Ovary (tissue), 9 donors: ENCODE measurements around the gene EEF1AKMT3. TPM values are rescaled to one million over a fixed set of nuclear protein-coding genes. Genes with fewer than 3 reads are reported as not detected.

Source experiments
- DNase-seq, 5 donors: peaks; one replicate each; pipeline ENCODE4 v3.0.0-alpha.2; 2019 to 2020
- H3K27ac ChIP-seq, 2 donors: fragments of 200-600 bp; one replicate each; pipeline versions ENCODE4 v1.5.1 to v1.8.0; 2019 to 2022
- H3K27me3 ChIP-seq: fragments of 200-600 bp; one replicate; pipeline ENCODE4 v1.8.0; 2022
- H3K36me3 ChIP-seq: fragments of 200-600 bp; sonication (generic); one replicate; pipeline ENCODE4 v1.5.1; 2019
- H3K4me1 ChIP-seq: one replicate; pipeline ENCODE4 v1.8.1; 2013; ENCODE audit warnings: mild to moderate bottlenecking, moderate library complexity; ENCODE audit not compliant: insufficient read depth
- H3K4me3 ChIP-seq: fragments of 200-600 bp; sonication (generic); one replicate; pipeline ENCODE4 v1.5.1; 2017
- H3K9me3 ChIP-seq, 2 donors: fragments of 200-600 bp in 1 of 2; sonication (generic) in 1 of 2; one replicate each; pipeline versions ENCODE4 v1.5.1 to v1.8.1; 2013 to 2019; ENCODE audit warnings: mild to moderate bottlenecking in 1 of 2, moderate library complexity in 1 of 2
- EP300 ChIP-seq: sonication (generic); formaldehyde crosslinking; IDR thresholded peaks from one replicate; pipeline ENCODE4 v1.6.1; 2017; ENCODE audit warnings: antibody characterized with exemption
- POLR2A ChIP-seq: fragments of 450-650 bp; IDR thresholded peaks from one replicate; pipeline ENCODE4 v1.6.1; 2017; ENCODE audit warnings: antibody characterized with exemption, mild to moderate bottlenecking, moderate library complexity
- WGBS, 3 donors: extraction: QIAGEN DNeasy Blood & Tissue Kit in 1 of 3; methylation state at CpG; one replicate each; pipeline versions ENCODE4 v1.1.5 to v1.1.7; 2013 to 2017; 5-methylcytosine and 5-hydroxymethylcytosine counted together
- intact Hi-C, 4 donors: fragments of 100-400 bp; cut with DNase I; formaldehyde crosslinking; loops; one replicate each; pipeline versions ENCODE4 v1.11.0 to v1.15.1; 2022 to 2023
- polyA plus RNA-seq, 2 donors: library from polyadenylated mRNA; stranded (reverse); fragments of 200-250 nt in 1 of 2; fragments of 350-450 nt in 1 of 2; fragmentation: Illumina TruSeq in 1 of 2; extraction: RNeasy Lipid Tissue Mini Kit (QIAGEN cat#74804) in 1 of 2; gene quantifications; one replicate each; pipeline ENCODE4 v1.2.3, GENCODE V29; 2013 to 2014
- total RNA-seq, 7 donors: library from RNA; depleted of rRNA in 2 of 7; stranded (reverse); fragments of >200 nt in 2 of 7; fragmentation: NEBNext Ultra II Directional in 3 of 7; extraction: Animal tissue kit (Norgen Biotek cat#: 25700) in 3 of 7; gene quantifications; one replicate each; pipeline versions ENCODE4 v1.1.0 to v1.2.4, GENCODE V29; 2016 to 2023
- TF ChIP-seq, protein P1 (sequence below), 3 donors: fragments of 450-650 bp in 2 of 3; fragments of 200-600 bp in 1 of 3; IDR thresholded peaks; one replicate each; pipeline versions ENCODE4 v1.5.1 to v1.8.0; 2016 to 2022; ENCODE audit warnings: antibody characterized with exemption in 3 of 3, mild to moderate bottlenecking in 1 of 3
- donor health status: DM: no; HTN: no; CAD: no; lungs with moderate emphysema.
- donor health status: DM: no; HTN: no; CAD: no.
- donor health status: Bipolar disorder and iron deficiency.
- donor health status: DM: yes; HTN: yes; CAD: no.
- donor health status: DM: no; HTN: no; CAD: no.
- donor health status: DM: yes; HTN: yes; CAD: no.

The EEF1AKMT3 gene
- total and polyA plus RNA-seq, 9 donors: 10.4 to 18.0 (median 15.0) TPM

DNA sequence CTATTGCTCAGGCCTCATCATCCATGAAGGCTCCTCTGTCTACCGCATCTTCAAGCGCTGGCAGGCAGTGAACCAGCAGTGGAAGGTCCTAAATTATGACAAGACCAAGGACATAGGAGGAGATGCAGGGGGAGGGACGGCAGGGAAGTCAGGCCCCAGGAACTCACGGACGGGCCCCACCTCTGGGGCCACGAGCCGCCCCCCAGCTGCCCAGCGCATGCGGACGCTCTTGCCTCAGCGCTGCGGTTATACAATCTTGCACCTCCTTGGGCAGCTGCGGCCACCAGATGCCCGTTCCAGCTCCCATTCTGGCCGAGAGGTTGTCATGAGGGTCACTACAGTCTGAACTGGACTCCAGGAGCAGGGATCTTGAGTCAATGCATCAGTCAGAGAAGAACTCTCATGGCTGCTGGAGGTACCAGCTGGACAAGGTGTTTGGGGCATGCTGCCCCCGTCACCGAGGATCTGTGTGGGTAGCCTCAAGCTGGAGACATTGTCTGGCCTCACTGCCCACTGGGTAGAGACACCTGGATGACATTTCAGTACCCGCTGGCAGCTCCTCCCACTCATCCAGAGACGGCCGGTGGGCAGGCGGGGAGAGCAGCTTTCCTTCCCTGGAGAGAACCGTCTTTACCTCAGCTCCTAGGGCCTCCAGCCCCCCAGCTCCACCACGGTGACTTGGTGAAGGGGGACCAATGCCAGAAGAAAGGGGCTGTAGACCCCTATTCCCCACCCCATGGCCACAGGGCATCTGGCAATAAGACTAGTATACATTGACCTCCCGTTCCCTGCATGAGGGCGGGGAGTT lies 13.7 kb upstream of the EEF1AKMT3 start:
- Histone ChIP-seq H3K4me3 (no peak overlapping the region), H3K27me3 (no peaks in the 10 kb centered on the region), H3K27ac (no peak overlapping the region), H3K9me3 (peaks cover 0 to 10% of the 10 kb centered on the region in 2 donors), H3K4me1 (peaks cover 6% of the 10 kb centered on the region), H3K36me3 (no peaks in the 10 kb centered on the region)
- TF ChIP-seq, protein P1, sequence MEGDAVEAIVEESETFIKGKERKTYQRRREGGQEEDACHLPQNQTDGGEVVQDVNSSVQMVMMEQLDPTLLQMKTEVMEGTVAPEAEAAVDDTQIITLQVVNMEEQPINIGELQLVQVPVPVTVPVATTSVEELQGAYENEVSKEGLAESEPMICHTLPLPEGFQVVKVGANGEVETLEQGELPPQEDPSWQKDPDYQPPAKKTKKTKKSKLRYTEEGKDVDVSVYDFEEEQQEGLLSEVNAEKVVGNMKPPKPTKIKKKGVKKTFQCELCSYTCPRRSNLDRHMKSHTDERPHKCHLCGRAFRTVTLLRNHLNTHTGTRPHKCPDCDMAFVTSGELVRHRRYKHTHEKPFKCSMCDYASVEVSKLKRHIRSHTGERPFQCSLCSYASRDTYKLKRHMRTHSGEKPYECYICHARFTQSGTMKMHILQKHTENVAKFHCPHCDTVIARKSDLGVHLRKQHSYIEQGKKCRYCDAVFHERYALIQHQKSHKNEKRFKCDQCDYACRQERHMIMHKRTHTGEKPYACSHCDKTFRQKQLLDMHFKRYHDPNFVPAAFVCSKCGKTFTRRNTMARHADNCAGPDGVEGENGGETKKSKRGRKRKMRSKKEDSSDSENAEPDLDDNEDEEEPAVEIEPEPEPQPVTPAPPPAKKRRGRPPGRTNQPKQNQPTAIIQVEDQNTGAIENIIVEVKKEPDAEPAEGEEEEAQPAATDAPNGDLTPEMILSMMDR (IDR thresholded peaks at IDR 0.05): no peak
- TF ChIP-seq POLR2A (no peak), EP300 (no peak)
- DNase-seq: no peak
- intact Hi-C loops: no loop called here
- 90 to 93% (median 92%) methylated on average over 23 to 25 of the region's 25 CpGs for WGBS, 3 donors

DNA sequence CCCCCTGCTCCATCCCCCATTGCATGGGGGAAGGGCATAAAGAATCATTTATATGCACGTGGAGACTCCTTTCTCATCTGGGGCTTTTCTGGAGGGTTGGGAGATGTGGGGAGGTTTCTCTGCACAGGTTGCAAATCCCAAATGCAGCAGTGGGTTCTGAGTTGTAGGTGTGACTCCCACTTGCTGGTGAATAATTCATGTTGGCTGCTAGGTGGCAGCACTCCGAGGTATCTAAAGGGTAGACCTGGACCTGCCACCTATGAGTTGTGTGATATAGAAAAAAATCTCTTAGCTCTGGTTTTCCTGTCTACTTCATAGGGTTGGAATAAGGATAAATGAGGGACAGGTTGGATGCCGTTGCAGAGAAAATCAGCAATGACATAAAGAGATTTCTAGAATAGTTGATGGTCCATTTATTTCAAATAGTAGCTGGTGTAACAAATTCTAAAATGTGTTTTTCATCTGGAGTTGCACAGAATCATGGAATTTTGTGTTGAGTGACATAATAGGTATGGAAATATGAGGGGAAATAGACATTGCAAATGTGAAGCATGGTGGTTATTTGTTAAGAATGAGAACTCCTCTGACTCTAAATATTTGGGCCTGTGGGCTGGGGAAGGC lies 12.9 kb upstream of the EEF1AKMT3 start:
- no peak for DNase-seq
- Histone ChIP-seq H3K9me3 (peaks cover 0 to 10% of the 10 kb centered on the region in 2 donors), H3K27me3 (no peaks in the 10 kb centered on the region), H3K4me1 (peaks cover 6% of the 10 kb centered on the region), H3K36me3 (no peaks in the 10 kb centered on the region), H3K27ac (no peak overlapping the region), H3K4me3 (no peak overlapping the region)
- 44 to 47% (median 46%) methylated on average over 3 of the region's 3 CpGs for WGBS, 3 donors
- intact Hi-C loops: no loop called here
- TF ChIP-seq, protein P1 (IDR thresholded peaks at IDR 0.05): no peak
- no peak for TF ChIP-seq POLR2A
- no peak for TF ChIP-seq EP300

GRCh38 chr12:57760347-57760982 lies 11.9 kb upstream of the EEF1AKMT3 start:
- no peaks in the 10 kb centered on the region for H3K27me3 ChIP-seq

GRCh38 chr12:57761391-57761998 lies 10.9 kb upstream of the EEF1AKMT3 start:
- DNase-seq: no peak
- no peak overlapping the region for H3K4me3 ChIP-seq
- H3K4me1 ChIP-seq: peaks cover 7% of the 10 kb centered on the region
- 80 to 85% (median 83%) methylated on average over 4 of the region's 4 CpGs for WGBS, 3 donors
- peaks cover 0 to 10% of the 10 kb centered on the region in 2 donors for H3K9me3 ChIP-seq
- H3K36me3 ChIP-seq: no peaks in the 10 kb centered on the region
- H3K27me3 ChIP-seq: no peaks in the 10 kb centered on the region
- intact Hi-C loops: no loop called here
- TF ChIP-seq POLR2A: no peak
- TF ChIP-seq EP300: no peak
- TF ChIP-seq, protein P1 (IDR thresholded peaks at IDR 0.05): no peak
- H3K27ac ChIP-seq: no peak overlapping the region

More at GRCh38 chr12:57760347-57760982, 11.9 kb upstream of the EEF1AKMT3 start:
- intact Hi-C loops: no loop called here
- TF ChIP-seq, protein P1 (IDR thresholded peaks at IDR 0.05): no peak
- TF ChIP-seq EP300 (no peak), POLR2A (no peak)
- H3K36me3 ChIP-seq: no peaks in the 10 kb centered on the region
- peaks cover 8% of the 10 kb centered on the region for H3K4me1 ChIP-seq
- 85 to 90% (median 89%) methylated on average over 3 of the region's 3 CpGs for WGBS, 3 donors
- H3K4me3 ChIP-seq: no peak overlapping the region
- H3K27ac ChIP-seq: no peak overlapping the region
- DNase-seq: no peak
- peaks cover 0 to 10% of the 10 kb centered on the region in 2 donors for H3K9me3 ChIP-seq
